Breast epithelium (tissue), 3 donors: ENCODE data around the gene CUL2.

ENCODE experiments used
- CTCF ChIP-seq, 3 donors: fragments of 450-650 bp; IDR thresholded peaks; one replicate each; pipeline ENCODE4 v1.5.1; 2016 to 2017; ENCODE audit warnings: antibody characterized with exemption in 3 of 3, mild to moderate bottlenecking in 3 of 3, moderate library complexity in 3 of 3
- POLR2A ChIP-seq: fragments of 450-650 bp; IDR thresholded peaks from one replicate; pipeline ENCODE4 v1.6.1; 2016; ENCODE audit warnings: antibody characterized with exemption, mild to moderate bottlenecking, moderate library complexity
- POLR2AphosphoS5 ChIP-seq, 3 donors: sonication (generic); formaldehyde crosslinking; IDR thresholded peaks; one replicate each; pipeline ENCODE4 v1.6.1; 2017; ENCODE audit warnings: antibody characterized with exemption in 3 of 3

GRCh38 chr10:35042783-35043182 lies 47.4 kb downstream of the CUL2 start:
- no peak for TF ChIP-seq POLR2A
- TF ChIP-seq CTCF (IDR thresholded peaks at IDR 0.05): no peak
- TF ChIP-seq POLR2AphosphoS5 (IDR thresholded peaks at IDR 0.05): no peak
